Activated T-cell treated with anti-CD3 and anti-CD28 coated beads for 48 hours (primary cell): ENCODE results near the gene GUCA2B.

Experiments used
- DNase-seq: peaks from one replicate; pipeline ENCODE4 v3.0.0-alpha.2; 2020; ENCODE audit warnings: low read depth

GUCA2B gene

DNA sequence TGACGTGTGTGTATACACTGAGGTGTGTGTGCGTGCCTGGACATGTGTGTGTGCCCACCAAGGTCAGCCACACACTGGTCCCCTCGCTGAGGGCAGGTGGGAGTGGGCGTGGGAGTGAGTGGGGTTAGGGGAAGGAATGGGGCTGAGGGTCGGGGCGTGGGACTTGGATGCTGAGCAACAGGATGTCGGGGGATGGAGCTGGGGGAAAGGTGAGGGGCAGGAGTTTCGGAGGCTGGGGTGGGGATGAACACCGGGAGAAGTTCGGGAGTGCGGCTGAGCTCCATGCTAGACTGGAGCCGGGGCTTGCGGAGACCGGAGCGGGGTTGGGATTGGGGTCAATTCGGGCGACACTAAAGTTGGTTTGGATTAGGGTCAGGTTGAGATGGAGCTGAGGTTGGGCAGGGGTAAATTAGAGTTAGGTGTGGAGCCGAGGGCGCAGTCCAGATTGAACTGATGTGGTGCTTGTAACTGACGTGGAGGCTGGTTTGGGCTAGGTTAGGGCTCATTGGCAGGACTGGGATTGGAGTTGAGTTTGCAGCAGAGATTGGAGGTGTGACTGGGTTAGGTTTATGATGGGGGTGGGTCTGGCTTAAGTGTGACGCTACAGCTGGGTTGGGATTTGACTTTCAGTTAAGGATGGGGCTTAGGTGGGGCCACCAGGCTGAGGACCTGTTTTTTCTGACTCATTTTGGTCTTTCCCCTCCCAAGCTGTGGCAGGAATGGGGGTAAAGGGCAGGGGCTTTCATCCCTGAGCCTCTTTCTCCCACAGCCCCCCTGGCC lies 14.6 kb downstream of the GUCA2B start:
- DNase-seq, result no peak

DNA sequence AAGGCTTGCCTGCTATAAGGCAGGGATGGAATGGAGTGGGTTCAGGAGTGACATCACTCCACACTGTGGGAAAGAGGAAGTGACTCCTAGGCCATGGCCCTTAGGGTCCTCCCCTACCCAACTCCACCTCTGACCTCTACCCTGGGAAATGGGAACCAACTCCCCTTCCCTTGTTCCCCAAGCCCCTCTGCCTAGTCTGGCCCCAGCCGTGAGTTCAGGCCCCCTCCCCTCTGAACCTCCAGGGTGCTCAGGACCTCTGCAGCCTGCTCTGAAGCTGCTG lies 15.1 kb downstream of the GUCA2B start:
- DNase-seq, result no peak

DNA sequence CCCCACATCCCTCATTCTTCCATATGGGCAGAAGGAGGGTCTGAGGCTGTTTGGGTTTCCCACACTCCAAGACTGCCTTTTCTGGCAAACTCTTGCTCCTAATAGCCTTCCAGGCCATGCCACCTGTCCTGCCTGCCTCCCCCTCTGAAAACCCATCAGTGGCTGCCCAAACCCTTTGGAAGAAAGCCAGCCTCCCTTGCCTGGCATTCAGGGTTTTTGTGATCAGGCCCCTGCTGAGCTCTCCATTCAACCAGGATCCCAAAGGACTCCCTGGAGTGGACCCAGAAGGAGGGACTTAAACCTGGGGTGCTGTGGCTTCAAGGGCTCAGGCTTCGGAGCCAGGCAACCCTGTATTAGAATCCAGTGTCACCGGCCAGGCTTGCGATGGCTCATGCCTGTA lies 15.6 kb downstream of the GUCA2B start:
- DNase-seq, result no peak

DNA sequence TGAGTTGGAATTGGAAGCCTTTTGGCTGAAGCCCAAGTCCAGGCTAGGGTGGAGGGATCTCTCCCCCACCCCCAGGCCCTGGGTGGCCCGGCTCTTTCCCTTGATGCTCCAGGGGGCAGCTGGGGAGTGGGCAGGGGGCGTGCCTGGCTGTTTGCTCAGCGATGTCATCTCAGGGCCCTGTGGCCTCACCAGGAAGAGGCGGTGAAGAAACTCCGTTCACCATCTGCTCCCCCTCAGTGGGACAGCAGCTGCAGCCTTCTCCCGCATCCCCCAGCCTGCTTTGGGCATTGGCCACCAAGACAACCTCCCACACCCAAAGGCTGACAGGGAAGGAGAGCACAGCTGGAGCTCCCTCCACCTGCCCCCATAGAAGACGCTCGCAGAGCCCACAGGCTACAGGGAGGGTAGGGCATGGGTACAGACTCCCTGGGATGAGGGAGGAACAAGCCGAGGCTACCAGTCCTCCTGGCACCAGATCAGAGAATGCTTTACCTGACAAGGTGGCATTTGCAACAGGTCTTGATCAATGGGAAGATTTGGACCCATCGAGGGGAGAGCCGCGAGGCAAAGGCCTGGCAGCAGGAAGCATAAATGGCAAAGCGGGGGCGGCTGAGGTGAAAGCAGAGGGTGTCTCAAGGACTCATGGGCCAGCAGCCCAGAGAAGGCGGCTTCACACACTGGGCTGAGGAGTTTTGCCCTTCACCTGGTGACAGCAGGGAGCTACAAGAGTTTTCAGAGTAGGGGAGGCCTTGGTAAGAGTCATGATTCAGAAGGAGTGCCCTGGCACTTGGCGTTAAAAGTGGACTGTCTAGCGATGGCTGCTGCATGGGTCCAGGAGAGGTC lies 17.8 kb downstream of the GUCA2B start:
- DNase-seq, result no peak

DNA sequence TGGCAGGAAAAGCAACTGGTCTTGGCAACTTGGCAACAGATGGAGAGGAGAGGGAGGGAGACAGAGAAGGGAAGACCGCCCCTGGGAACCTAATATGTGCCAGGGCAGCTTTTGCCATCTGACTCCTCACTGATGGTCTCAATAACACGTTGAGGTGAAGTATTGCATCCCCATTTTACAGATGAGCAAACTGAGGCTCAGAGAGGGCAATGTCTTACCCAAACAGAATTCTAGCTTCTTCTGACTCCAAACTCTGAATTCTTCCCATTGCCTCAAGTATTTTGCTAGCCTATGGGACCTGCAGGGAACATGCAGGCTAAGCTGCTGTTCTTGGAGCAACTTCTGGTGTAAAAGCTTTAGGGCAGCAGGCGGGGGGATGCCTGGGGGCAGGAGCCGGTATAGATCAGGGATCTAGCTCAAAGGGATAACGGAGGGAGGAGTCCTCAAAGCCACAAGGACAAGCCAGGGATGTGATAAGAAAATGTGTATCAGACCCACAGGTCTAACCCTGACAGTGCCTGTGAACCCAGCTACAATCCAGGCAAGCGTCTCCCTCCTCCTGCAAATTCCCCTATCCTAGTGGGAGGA lies 18.6 kb downstream of the GUCA2B start:
- DNase-seq, result no peak

DNA sequence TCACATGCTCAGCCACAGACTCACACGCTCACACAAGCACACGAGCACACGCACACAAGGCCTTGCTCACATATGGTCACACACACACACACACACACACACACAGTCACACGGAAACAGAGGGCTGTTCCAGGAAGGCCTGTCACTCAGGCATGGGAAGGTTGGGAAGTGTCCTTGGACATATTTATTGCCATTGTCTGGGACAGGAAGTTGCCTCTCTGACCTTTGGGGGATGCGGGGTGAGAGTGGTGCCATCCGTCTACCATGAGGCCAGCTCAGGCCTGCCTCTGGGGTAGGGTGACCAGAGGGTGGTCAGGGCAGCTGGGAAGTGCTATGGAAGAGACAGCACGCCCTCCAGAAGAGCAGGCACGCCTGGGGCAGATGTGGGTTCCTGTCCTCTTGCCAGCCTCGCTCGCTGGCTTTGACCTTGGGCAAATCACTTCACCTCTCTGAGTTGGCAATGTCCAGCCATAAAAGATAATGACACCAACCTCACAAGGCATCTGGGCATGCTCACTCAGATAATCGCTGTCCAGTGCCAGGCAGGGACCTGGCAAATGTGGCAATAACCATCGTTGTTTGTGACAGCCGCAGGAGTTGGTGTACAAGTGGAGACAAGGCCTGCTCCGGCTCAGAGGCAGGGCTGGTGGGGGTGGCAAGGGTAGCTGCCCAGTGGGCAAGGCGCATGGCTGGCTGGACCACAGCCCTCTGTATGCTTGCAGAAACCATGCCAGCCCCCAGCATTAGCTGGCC lies 19.3 kb downstream of the GUCA2B start:
- DNase-seq, result no peak

DNA sequence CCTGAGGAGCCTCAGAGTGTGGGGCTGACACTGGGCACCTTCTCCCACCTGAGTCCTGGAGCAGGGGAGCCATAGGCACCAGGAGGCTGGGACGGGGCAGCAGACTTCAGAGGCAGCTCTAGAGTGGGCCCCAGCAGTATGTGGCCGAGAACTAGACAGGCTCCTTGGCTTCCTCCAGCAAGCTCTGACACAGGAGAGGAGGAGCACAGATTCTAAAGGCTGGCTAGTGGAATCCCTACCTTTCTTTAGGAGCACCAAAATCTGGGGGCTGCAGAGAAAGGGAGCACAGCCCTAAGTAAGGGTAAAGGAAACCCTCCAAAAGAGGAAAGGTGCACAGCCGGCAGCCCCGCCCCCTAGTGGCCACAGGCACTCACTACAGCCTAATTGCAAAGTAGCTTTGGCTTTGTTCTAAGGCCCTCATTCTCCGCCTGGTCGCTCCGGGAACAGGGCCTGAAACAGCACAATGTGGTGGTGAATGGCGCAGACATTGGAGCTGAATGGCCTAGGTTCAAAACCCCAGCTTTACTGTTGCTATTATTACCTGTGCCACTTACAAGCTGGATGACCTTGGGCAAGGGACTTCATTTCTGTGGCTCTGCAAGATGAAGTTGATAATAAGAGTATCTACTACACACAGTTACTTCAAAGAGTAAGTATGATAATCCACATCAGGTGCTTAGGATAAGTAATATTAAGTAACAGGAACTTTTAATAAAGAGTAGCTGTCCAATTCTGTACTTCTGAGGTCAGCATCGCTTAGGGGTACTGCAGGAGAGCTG lies 20.1 kb downstream of the GUCA2B start:
- DNase-seq, result peak; percentile 37

DNA sequence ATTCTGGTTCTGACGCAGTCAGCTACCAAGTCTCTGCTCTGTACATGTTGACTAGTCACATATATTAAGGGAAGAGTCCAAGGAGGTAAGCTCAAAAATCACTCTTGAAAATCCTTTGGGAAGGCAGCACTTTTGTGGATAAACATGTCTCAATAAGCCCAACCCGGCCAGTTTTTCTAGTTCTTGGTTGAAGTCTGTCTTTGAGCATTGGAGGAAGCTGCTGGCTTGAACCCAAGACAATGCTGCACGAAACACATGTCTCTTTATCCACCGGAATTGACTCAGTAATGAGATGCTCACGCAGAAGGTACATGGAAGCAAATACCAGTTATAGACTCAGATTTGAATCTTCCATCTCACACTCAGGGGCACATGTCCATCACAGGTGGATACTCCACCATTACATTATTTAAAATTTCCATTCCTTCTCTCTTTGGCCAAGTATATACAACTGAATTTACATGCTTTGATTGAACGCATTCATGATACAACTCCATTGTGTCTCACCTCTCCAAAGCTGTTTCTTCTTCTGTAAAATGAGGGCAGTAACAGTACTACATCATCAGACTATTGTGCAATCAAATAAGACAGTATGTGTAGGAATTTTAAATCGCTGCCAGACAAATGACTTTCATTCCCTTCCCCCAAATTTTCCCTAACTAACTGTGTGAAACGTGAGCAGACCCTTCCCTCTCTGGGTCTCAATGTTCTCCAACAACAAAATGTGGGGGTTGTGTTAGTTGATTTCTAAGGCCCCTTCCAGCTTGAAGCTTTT lies 20.9 kb downstream of the GUCA2B start:
- no peak for DNase-seq

DNA sequence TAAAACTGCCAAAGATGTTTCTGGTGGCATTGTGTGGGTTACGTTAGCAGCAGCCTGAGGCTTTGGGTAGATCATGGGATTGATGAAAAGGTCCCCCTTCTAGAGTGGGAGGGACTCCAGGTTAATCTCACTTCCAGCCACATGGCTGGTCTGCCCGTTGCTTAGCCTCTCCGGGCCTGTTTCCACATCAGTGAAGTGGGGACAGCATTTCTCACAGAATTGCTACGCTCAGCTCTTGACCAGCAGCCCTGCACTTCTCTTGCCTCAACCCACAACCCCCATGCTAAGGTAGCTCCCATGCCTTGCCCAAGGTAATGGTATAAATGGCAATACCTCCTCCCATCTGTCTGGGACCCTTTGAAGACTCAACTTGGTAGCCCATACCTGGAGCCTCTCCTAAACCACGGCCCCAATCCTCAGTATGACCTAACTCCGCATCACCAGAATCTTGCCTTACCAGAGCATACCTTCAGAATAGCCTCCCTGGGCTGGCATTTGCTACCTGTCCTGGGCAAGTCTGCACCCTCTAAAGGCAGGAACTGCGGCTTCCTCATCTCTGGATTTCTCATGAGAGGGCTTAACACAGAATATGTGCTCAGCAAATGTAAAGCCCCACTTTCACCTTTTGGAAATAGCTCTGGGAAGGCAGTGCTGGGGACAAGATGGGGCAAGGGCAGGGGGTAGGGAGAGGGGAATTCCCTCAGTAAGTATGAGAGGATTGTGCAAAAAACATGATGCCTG lies 22.3 kb downstream of the GUCA2B start:
- DNase-seq, result no peak

DNA sequence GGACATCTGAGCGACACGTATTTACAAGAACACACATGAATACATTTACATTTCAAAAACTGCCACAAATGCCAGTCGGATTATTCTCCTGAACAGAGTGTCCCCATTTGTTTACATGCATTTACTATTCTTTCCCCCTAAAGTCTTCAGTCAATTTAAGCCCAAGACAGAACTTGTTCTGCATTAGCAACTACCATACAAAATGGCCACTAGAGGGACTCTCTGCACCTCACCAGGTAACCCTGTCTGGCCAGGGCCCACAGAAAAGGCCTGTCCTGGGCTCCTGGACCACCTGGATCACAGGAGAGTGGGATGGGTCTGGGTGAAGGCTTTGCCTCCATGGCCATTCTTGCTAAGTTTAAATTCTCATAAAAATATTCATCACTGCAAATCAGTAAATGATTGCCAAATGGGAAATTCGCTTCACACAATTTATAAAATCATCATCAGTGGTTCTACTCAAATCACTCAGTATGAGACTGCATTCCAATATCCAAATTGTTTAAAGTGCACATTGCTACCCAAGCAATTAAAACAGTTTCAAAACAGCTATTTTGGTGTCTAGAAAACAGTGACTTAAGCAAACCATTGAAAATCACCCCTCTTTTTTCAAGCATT lies 23.8 kb downstream of the GUCA2B start:
- no peak for DNase-seq

DNA sequence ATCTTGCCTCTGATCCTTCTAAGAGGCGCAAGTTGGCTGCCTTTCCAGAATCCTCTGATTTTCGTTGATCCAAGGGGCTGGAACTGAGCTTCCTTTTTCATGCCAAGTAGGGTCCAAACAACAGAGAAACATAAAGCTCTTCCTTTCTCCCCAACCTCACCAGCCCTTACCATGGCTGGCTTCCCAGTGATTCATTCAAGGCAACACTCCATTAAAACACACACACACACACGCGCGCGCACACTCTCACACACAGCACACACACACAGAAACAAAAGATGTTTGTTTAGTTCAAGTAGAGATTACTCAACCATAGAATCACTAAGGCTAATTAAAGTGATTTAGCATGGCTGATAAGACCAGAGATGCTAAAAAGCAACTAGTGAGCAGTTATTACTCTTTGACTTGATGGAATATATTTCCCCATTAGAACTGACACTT lies 24.4 kb downstream of the GUCA2B start:
- no peak for DNase-seq

DNA sequence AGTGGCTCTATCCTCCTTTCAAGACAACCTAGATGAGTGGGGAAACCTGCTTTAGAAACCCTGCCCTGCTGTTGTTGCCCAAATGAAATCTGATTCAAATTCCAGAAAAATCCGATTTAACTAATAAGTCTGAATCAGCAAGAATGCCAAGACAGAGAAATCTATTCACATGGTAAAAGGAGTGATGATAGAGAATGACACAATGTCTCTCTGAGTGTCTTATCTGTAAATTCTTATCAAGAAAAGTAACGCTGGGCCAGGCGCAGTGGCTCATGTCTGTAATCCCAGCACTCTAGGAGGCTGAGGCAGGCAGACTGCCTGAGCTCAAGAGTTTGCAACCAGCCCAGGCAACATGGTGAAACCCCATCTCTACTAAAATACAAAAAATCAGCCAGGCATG lies 25.0 kb downstream of the GUCA2B start:
- DNase-seq, result no peak

DNA sequence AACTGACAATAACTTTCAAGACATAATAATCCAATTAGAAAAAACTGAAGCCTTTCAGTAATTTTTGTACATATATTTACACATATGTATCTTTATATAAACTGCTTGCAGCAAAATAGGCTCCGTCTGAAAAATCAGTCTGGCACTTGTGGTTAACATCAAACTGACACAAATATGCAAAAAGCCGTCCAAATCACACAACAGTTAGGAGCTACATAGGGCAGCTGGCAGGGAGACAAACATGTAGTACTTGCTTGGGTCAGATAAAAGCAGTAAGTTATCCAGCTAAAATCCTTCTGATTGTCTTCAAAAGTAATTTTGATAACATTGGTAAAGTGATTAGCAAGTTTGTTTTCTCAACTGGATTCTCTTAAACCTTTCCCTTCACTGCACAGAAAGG lies 26.1 kb downstream of the GUCA2B start:
- no peak for DNase-seq

DNA sequence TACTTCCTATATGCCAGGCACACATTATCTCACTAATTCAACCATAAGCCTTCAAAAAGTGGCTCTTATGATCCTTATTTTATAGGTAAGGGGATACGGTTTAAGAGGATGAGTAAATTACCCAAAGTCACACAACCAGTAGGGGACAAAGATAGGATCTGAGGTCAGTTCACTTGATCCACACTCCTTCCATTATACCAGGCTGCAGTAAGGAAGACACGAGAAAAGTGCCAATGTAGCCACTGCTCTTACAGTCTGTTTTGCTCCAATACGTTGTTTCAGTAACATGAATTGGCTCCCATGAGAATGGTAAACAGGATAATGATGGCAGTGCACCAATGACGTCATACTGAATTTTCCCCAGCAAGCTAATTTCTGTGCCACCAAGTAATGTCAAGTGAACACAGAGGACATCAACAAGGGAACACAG lies 26.7 kb downstream of the GUCA2B start:
- DNase-seq, result no peak

DNA sequence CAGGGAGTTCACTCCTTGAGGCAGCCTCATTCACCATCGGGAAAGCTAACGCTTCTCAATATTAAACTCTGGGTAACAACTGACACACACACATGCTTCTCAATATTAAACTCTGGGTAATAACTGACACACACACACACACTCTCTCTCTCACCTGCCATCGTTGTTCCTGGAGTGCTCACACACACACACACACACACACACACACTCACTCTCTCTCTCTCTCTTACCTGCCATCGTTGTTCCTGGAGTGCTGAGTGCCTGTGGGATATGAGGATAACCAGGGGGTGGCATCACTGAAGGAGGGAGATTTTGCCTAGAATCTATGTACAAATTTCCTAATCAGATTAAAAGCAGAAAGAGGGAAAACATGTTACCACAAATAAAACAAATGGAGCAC lies 28.5 kb downstream of the GUCA2B start:
- no peak for DNase-seq

DNA sequence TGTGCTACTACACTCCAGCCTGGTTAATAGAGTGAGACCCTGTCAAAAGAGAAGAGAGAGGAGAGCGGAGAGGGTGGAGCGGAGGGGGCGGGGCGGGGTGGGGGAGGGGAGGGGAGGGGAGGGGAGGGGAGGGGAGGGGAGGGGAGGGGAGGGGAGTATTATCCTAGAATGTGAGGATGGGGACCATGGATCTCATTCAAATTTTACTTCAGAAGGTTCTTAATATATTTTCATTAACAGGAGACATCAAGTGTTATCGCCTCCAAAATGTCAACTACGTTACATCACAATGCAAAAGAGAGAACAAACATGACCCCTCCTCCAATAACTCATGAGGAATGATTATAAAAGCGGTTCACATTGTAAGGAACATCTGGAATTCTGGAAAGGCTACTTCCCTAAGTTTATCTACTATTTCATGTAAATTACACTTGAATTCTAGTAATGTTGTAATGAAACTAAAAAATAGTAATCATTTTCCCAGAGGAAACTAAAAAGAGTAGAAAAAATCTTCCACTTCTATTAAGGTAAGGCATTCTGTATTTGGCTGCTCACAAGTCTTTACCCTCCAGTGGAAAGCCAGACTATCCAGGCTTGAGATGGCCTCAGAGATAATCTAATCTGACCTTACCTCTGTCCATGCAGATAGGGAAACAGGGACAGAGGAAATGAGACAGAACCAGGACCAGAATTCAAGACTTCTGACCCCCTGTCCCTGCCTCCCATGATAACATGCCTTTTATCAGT lies 30.2 kb downstream of the GUCA2B start:
- DNase-seq, result no peak

DNA sequence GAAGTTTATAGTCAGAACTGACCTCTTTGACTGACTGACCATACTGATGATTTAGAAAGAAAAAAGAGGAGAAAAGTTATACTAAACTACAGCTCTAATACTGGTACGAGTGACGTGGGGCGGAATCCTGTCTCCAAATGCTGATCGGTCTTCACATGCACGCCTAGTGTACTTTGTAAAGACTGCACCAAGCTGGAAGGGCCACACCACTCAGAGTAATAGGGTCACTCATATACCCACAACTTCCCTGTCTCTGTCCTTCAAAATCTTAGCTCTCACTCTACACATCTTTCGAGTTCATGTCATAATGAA lies 30.7 kb downstream of the GUCA2B start:
- no peak for DNase-seq

DNA sequence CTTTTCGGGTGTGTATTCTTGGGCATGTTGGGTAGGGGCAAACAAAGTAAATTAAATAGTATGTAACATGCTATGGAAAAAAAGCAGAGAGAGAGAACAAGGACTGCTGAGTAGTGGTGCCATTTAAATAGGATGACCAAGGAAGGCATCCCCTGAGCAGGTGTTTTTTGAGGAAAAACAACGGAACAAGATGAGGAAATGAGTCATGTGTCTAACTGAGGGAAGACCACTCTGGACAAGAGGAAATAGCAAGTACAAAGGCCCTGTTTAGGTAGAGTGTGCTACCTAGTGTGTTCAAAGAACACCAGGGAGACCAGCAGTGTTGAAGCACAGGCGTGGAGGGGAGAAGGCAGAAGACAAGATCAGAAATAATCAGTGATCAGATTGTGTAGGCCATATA lies 31.4 kb downstream of the GUCA2B start:
- no peak for DNase-seq

DNA sequence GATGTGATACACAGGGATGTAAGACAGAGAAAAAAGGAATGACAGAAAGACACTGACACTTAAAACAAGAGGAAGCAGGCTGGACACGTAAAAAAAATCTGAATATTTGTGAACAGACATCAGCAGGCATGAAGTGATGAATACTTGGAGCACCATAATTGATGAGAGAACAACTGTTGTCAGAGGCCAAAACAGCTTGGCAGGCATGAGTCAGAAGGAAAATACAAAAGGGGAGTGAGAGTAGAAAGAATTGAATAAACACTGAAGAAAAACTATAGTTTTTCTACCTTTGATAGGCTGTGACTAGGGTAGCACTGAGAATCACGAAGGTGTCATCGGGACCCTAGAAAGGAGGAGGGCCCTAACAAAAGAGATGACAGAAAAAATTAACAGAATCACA lies 32.9 kb downstream of the GUCA2B start:
- no peak for DNase-seq
